GM23338 (cell line): ENCODE measurements around the gene ZNF184. TPM values are rescaled to one million over a fixed set of nuclear protein-coding genes. Genes with fewer than 3 reads are reported as not detected.

ENCODE experiments used
- ATAC-seq: fragments of 200-7000 bp; cut with Tn5 transposase; 3 replicates; pipeline ENCODE4 v1.9.1; 2020
- DNase-seq: peaks from one replicate; pipeline ENCODE4 v3.0.0-alpha.2; 2015; ENCODE audit warnings: low spot score
- H2AFZ ChIP-seq: fragments of 200-600 bp; sonication (generic); 2 replicates; pipeline ENCODE4 v1.8.0; 2016; ENCODE audit warnings: antibody characterized with exemption, mild to moderate bottlenecking, moderate library complexity
- H3F3A ChIP-seq: fragments of 200-600 bp; sonication (generic); replicated peaks from 2 replicates; pipeline ENCODE4 v1.8.0; 2017; ENCODE audit warnings: antibody characterized with exemption, mixed run types, low read depth
- H3K27ac ChIP-seq: fragments of 200-600 bp; sonication (generic); 2 replicates; pipeline ENCODE4 v1.6.1; 2016; ENCODE audit warnings: low read depth
- H3K27me3 ChIP-seq: fragments of 200-600 bp; sonication (generic); 2 replicates; pipeline ENCODE4 v1.8.0; 2016; ENCODE audit warnings: mild to moderate bottlenecking, mixed run types, moderate library complexity; ENCODE audit not compliant: insufficient read depth
- H3K36me3 ChIP-seq: fragments of 200-600 bp; sonication (generic); 2 replicates; pipeline ENCODE4 v1.8.0; 2016; ENCODE audit warnings: mild to moderate bottlenecking; ENCODE audit not compliant: insufficient read depth
- H3K4me1 ChIP-seq: fragments of 200-600 bp; sonication (generic); 2 replicates; pipeline ENCODE4 v1.8.0; 2016; ENCODE audit warnings: mild to moderate bottlenecking, moderate library complexity; ENCODE audit not compliant: insufficient read depth
- H3K4me2 ChIP-seq: fragments of 200-600 bp; sonication (generic); 2 replicates; pipeline ENCODE4 v1.7.1; 2017; ENCODE audit warnings: mixed run types
- H3K4me3 ChIP-seq: fragments of 200-600 bp; sonication (generic); 2 replicates; pipeline ENCODE4 v1.6.1; 2016; ENCODE audit warnings: mixed run types
- H3K79me2 ChIP-seq: fragments of 200-600 bp; sonication (generic); replicated peaks from 2 replicates; pipeline ENCODE4 v1.8.0; 2017; ENCODE audit warnings: mild to moderate bottlenecking; ENCODE audit not compliant: insufficient read depth
- H3K9me2 ChIP-seq: fragments of 200-600 bp; sonication (generic); 2 replicates; pipeline ENCODE4 v1.8.0; 2017; ENCODE audit not compliant: insufficient read depth
- H4K20me1 ChIP-seq: fragments of 200-600 bp; sonication (generic); replicated peaks from 2 replicates; pipeline ENCODE4 v1.8.0; 2017; ENCODE audit warnings: mild to moderate bottlenecking; ENCODE audit not compliant: insufficient read depth
- H3K27ac Mint-ChIP-seq: 2 replicates; pipeline ENCODE4 v1.8.0; 2020; ENCODE audit warnings: inconsistent platforms, mild to moderate bottlenecking, moderate library complexity, mixed read lengths
- H3K27me3 Mint-ChIP-seq: 3 replicates; pipeline ENCODE4 v1.8.0; 2022; ENCODE audit warnings: low read depth, mild to moderate bottlenecking, moderate library complexity, mixed read lengths, inconsistent platforms; ENCODE audit not compliant: insufficient read depth, poor library complexity
- H3K36me3 Mint-ChIP-seq: 3 replicates; pipeline ENCODE4 v1.8.0; 2021; ENCODE audit warnings: low read depth, mild to moderate bottlenecking, inconsistent platforms, moderate library complexity, mixed read lengths
- H3K4me1 Mint-ChIP-seq: 3 replicates; pipeline ENCODE4 v1.8.0; 2020; ENCODE audit warnings: mild to moderate bottlenecking, inconsistent platforms, mixed read lengths
- H3K4me3 Mint-ChIP-seq: 3 replicates; pipeline ENCODE4 v1.8.0; 2021; ENCODE audit warnings: moderate library complexity, mild to moderate bottlenecking, inconsistent platforms, mixed read lengths
- H3K9me3 Mint-ChIP-seq: 3 replicates; pipeline ENCODE4 v1.8.0; 2020; ENCODE audit warnings: moderate library complexity, mild to moderate bottlenecking, inconsistent platforms, mixed read lengths
- CREB1 ChIP-seq: fragments of 250-450 bp; sonication (Bioruptor Pico); IDR thresholded peaks from 2 replicates; pipeline ENCODE4 v1.5.0; 2020; ENCODE audit warnings: low read depth, mild to moderate bottlenecking, moderate library complexity
- EZH2phosphoT487 ChIP-seq: fragments of 200-600 bp; sonication (generic); IDR thresholded peaks from one replicate; pipeline ENCODE4 v1.8.1; 2018; ENCODE audit warnings: antibody characterized with exemption; ENCODE audit not compliant: unreplicated experiment
- JUNB ChIP-seq: IDR thresholded peaks from one replicate; pipeline ENCODE4 v1.6.1; 2016; ENCODE audit warnings: antibody characterized with exemption; ENCODE audit not compliant: unreplicated experiment
- NANOG ChIP-seq: IDR thresholded peaks from 2 replicates; pipeline ENCODE4 v1.6.1; 2016; ENCODE audit warnings: antibody characterized with exemption, borderline replicate concordance
- POLR2AphosphoS5 ChIP-seq: IDR thresholded peaks from 2 replicates; pipeline ENCODE4 v1.6.1; 2016; ENCODE audit warnings: antibody characterized with exemption, low read depth
- REST ChIP-seq: IDR thresholded peaks from one replicate; pipeline ENCODE4 v1.6.1; 2018; ENCODE audit warnings: antibody characterized with exemption; ENCODE audit not compliant: unreplicated experiment
- STAT1 ChIP-seq: IDR thresholded peaks from one replicate; pipeline ENCODE4 v1.6.1; 2016; ENCODE audit warnings: antibody characterized with exemption; ENCODE audit not compliant: unreplicated experiment
- ZNF331 ChIP-seq: fragments of 250-450 bp; sonication (Bioruptor Pico); IDR thresholded peaks from 2 replicates; pipeline ENCODE4 v1.5.0; 2020; ENCODE audit warnings: low read depth, mild to moderate bottlenecking, moderate library complexity
- polyA plus RNA-seq: library from polyadenylated mRNA; unstranded; fragments of >200 nt; fragmentation: Nextera tagmentation; extraction: Ambion mirVana; gene quantifications from 2 replicates; pipeline ENCODE4 v1.2.1, GENCODE V29; 2016
- total RNA-seq: library from RNA; depleted of rRNA; stranded (reverse); fragments of >200 nt; shearing (Covaris generic); gene quantifications from 2 replicates; pipeline ENCODE4 v1.2.3, GENCODE V29; 2014

Gene ZNF184
- total and polyA plus RNA-seq, 2 experiments from 2014 or later, result 6.0 to 10.6 TPM

DNA sequence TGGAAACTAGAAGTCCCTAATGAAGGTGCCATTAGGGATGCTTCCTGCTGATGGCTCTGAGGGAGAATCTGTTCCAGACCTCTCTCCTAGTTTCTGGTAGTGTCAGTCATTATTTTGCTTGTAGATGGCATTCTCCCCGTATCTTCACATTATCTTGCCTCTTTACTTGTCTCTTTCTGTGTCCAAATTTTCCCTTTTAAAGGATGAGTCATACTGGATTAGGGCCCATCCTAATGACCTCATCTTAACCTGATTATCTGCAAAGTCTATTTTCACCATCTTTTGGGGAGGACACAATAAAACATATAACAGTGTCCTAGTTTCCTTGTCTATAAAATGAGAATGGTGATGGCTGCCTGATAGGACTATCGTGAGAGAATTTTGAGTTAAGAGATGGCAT, 57.0 kb downstream of the ZNF184 start:
- H4K20me1 ChIP-seq, result no peaks in the 10 kb centered on the region
- H3K36me3 ChIP-seq, result no peaks in the 10 kb centered on the region
- Mint-ChIP-seq H3K27ac (no peak overlapping the region), H3K9me3 (peaks cover 14% of the 10 kb centered on the region; the same call in 2 of the 3 replicates), H3K4me3 (no peak overlapping the region), H3K27me3 (peaks cover 1% of the 10 kb centered on the region), H3K4me1 (no peaks in the 10 kb centered on the region), H3K36me3 (no peaks in the 10 kb centered on the region; the same call in 1 of the 3 replicates)
- no peak overlapping the region for H3K4me3 ChIP-seq
- H3K27ac ChIP-seq, result no peak overlapping the region
- no peak overlapping the region for H3K4me2 ChIP-seq
- no peak overlapping the region for H2AFZ ChIP-seq
- H3K9me2 ChIP-seq, result peaks cover 11% of the 10 kb centered on the region
- H3K4me1 ChIP-seq, result no peaks in the 10 kb centered on the region
- no peak for DNase-seq
- ATAC-seq, result no peak
- H3K79me2 ChIP-seq, result no peaks in the 10 kb centered on the region
- no peaks in the 10 kb centered on the region for H3F3A ChIP-seq
- H3K27me3 ChIP-seq, result no peaks in the 10 kb centered on the region
- TF ChIP-seq CREB1 (no peak), ZNF331 (CRISPR knock-in tag) (no peak), STAT1 (no peak), JUNB (no peak), NANOG (no peak), POLR2AphosphoS5 (no peak), EZH2phosphoT487 (no peak), REST (no peak)

- Mint-ChIP-seq H3K36me3 (no peaks in the 10 kb centered on the region; the same call in 1 of the 3 replicates), H3K9me3 (peaks cover 17% of the 10 kb centered on the region; the same call in 2 of the 3 replicates), H3K4me3 (no peak overlapping the region), H3K4me1 (no peaks in the 10 kb centered on the region), H3K27me3 (peaks cover 1% of the 10 kb centered on the region), H3K27ac (no peak overlapping the region)
- H3K4me3 ChIP-seq, result no peak overlapping the region
- no peaks in the 10 kb centered on the region for H4K20me1 ChIP-seq
- TF ChIP-seq POLR2AphosphoS5, result no peak
- no peak for TF ChIP-seq REST
- no peak for TF ChIP-seq STAT1
- no peak for TF ChIP-seq NANOG
- no peaks in the 10 kb centered on the region for H3K4me1 ChIP-seq
- peaks cover 11% of the 10 kb centered on the region for H3K9me2 ChIP-seq
- no peaks in the 10 kb centered on the region for H3K36me3 ChIP-seq
- H3F3A ChIP-seq, result no peaks in the 10 kb centered on the region
- no peak overlapping the region for H3K4me2 ChIP-seq
- no peaks in the 10 kb centered on the region for H3K79me2 ChIP-seq
- DNase-seq (no peak), ATAC-seq (no peak)
- no peak overlapping the region for H2AFZ ChIP-seq
- no peak overlapping the region for H3K27ac ChIP-seq
- H3K27me3 ChIP-seq, result no peaks in the 10 kb centered on the region
Observed at GRCh38 chr6:27414996-27415395, 57.9 kb downstream of the ZNF184 start.
